ENCODE measurements around the gene CBLN4.

The CBLN4 gene

DNA sequence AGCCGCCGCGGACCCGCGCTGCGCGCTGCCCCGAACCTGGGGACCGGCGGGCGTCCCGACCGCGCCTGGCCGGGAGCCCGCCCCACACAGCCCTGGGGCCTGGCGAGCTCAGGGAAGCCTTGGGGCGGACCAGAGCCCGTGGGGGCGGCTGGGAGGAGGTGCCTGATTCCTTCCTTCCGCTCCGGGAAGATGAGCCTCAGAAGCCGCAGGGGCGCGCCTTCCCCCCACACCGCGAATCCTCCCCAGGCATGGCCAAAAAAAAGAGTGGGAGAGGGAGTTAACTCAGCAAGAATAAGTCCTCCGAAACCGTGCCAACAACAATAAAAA is at the start of gene CBLN4:
TSS of gene CBLN4 (minus strand) at position 131 of the 327 bp plus-strand sequence. CDS start 1,348 bp downstream, outside the sequence.
- DNase-seq (ENCODE audit: extremely low read depth in 1 of 2, low read depth in 1 of 2) = no peak

DNA sequence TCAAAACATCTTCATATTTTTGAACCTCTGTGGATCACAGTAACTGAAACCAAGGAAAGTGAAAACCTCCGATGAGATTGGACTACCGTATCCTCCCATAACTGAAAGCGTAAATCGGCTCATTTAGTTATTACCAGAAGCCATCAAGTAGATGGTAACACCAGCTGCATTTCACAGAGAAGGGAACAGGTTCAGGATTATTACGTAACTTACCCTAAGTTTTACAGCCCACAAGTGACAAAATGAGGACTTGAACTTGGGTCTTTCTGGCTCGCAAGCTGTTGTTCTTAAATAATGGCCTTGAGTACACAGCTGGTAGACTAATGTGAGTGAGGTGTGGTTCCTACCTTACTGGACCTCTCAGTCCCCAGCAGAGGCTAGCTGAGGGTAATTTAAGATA is 37.9 kb upstream of the CBLN4 start:
- no peak for DNase-seq (ENCODE audit: extremely low read depth in 1 of 2, low read depth in 1 of 2)

DNA sequence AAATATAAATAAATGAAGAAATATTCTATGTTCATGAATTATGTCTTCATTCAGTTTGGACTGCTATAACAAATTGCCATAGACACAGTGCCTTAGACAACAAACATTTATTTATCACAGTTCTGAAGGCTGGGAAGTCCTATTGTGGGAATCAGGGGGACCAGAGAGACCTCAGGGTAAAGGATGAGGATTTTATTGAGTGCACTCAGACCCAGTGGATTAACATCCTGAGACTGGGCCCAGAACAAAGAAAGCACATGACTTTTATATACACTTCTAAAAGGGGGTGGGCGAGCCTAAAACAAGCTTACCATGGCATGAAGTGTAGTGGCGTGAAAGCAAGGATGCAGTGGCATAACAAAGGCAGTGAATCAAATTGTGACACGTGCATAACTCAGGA is 26.9 kb upstream of the CBLN4 start:
- no peak for DNase-seq (ENCODE audit: extremely low read depth in 1 of 2, low read depth in 1 of 2)

DNA sequence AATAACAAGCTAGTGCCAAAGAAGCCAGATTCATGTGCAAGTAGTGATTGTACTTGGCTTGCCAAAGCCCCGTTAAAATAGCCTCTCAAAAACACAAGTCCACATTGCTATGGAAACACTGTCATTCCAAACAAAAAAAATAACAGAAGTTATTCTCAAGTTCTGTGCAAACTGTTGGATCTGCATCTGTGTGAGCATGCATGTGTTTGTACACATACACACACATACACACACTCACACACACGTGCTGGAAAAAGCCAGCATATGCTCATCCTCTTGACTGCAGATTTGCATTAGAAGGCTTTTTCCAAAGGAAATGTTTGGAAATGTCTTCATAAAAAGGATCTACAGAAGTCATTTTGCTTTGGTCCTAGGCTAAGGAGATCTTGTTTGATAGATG is 13.4 kb upstream of the CBLN4 start:
- DNase-seq (ENCODE audit: extremely low read depth in 1 of 2, low read depth in 1 of 2) = no peak

DNA sequence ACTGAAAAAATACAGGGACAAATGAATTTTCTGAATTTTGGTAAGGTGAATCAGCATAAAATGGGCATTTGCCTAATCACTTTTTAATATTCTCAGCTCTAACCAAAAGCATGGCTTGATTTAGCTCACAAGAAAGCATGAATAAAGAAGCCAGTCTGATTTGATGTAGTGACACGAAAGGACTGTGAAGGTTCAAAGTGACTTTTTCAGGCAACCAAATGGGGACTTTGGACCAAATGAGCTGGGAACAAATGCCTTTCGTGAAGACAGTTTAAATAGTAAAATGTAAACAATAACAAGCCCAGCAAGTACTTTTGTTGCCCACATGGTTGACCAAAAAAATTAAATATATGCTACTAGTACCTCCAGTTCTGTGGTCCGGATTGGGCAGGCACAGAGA is 12.9 kb upstream of the CBLN4 start:
- no peak for DNase-seq (ENCODE audit: extremely low read depth in 1 of 2, low read depth in 1 of 2)

DNA sequence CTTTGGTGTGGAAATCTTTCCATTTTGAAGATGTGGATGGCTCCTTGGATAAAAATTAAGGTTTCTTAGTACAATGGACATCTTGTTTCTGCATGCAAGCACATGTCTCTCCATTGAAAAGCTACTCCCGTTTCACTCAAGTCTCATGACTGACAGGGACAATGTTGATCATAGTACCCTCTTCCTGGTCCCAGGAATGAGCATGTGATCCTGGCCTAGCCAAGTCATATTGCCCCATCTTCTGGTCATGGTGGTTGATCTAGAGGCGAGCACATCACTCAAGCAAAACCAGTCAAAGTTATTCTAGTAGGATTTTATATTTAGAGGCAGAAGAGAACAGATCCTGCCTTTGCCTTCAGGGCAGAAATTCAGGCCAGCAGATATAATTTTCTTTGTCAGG is 12.2 kb upstream of the CBLN4 start:
- DNase-seq (ENCODE audit: extremely low read depth in 1 of 2, low read depth in 1 of 2) = no peak

DNA sequence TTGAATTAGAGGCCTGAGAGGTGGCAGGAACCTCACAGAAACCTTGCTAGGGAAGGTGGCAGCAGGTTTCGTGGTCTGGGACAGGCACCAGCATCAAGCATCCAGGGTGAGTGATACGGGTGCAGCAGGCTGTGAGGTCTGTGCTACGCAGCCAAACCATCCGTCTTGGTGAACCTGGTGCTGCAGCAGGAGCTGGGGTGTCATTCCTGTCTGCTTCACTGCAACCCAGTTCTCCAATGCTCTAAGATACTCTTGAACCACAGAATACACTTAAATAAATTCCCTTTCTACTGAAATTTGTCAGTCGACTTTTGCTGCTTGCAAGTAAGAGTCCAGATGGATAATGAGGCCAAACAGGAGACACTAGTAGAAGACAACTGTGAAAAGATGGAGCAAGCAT is 9.7 kb upstream of the CBLN4 start:
- DNase-seq (ENCODE audit: extremely low read depth in 1 of 2, low read depth in 1 of 2) = no peak

DNA sequence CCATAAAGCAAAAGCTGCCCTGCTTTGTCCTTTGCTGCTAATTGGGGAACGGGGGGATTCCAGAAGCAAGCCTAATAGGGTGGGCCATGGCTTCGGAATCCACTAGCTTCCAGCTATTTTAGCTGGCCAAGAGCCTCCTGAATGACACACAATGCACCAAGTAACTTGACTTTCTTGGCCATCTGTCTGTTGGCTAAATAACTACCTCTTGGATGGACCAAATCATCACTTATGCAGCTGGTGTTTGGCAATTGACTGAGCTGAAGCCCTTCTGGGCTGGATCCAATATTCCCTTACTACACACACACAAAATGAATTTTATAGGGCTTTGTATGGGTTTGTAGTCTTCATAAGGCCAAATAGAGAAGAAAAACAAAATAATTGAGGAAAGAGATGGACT is 8.8 kb upstream of the CBLN4 start:
- no peak for DNase-seq (ENCODE audit: extremely low read depth in 1 of 2, low read depth in 1 of 2)

DNA sequence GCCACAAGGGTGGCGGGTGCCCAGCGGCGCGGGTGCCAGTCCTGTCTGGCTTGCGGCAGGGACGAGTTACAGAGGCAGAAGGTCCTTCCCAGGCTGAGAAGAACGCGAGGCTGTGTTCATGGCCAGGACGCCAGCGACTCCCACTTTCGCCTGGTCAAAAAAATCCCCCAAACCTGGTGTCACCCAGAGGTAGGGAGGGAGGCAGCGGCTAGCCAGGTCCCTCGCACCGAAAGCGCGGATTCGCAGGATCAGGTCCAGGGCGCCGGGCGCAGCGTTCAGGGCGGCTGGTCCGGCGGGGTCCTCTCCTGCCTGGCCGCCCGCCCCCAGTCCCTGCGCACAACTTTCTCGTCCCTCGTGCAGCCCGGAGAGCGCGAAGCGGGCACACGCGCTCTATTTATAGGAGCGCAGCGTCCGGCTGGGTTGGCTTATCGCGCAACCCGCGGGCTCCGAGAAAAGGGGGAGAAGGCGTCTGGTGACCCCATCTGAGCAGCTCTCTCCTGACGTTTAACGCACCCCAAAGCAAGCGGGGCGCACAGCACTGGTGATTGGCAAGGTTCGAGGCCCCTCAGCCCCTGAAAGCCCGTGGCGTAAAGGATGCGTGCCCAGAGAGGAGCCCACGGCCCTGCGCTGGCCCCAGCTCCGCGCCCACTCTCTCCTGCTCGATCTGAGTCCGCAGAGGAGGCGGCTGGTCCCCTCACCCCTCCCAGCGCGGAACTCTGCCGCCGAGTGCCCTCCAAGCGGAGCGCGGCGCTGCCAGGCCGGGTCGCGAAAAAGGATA is 519 bp downstream of the CBLN4 start:
- DNase-seq (ENCODE audit: extremely low read depth in 1 of 2, low read depth in 1 of 2) = no peak

DNA sequence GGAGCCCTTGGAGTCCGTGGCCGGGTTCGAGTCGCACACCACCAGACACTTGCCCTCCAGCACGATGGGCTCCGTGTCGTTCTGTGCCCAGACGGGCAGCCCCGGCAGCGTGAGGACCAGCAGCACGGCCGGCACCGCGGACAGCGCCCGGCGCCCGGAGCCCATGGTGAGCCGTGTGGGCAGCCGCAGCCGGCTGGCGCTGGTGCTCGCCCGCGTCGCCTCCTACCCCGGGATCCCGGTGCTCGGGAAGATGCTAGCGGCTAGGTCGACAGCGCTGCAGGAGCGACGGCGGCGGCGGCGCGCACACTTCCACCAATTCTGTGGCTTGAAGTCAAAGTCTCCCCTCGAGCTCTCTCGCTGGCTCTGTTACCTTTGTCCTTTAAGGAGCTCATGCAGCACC is 1.3 kb downstream of the CBLN4 start:
- DNase-seq (ENCODE audit: extremely low read depth in 1 of 2, low read depth in 1 of 2) = no peak

DNA sequence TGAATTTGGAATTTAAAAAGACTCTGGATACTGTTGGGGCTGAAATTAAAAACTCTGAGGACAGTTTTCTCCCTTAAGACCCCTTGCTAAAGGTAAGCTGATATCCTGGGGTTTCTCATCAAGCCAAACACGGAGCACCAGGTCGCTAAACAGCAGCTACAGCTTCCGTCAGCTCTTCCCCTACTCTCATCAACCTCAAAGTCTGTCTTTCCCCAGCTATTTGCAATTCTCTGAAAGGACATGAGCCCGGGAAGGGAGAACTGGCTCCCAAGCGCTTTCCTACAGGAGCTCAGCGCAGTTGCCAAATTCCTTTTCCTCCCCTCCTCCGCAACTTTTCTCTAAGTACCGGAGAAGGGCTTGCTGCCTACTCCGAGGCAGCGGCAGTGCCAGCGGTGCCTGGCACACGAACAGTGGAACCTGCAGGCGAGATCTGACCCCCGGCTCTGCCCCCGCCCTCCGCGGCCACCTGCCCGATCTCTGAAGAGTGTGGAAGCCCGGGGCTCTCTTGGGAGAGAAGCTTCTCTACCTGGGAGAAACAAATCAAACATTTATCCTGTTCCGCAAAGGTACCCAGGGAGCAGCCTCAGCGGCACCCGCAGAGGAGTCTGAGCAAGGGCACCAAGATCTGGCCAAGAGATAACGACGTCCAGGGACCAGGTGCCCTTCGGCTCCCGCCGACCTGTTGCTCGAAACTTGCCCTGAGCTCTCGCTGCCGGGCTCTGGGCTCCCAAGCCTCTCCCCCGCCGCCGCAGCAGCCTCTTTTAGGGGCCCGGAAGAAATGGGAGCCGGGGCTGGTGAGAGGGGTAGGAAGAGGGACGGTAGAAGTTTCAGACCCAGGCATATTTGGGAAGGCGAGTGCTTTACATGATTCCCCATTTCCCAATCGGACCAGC is 2.2 kb downstream of the CBLN4 start:
- no peak for DNase-seq (ENCODE audit: extremely low read depth in 1 of 2, low read depth in 1 of 2)

DNA sequence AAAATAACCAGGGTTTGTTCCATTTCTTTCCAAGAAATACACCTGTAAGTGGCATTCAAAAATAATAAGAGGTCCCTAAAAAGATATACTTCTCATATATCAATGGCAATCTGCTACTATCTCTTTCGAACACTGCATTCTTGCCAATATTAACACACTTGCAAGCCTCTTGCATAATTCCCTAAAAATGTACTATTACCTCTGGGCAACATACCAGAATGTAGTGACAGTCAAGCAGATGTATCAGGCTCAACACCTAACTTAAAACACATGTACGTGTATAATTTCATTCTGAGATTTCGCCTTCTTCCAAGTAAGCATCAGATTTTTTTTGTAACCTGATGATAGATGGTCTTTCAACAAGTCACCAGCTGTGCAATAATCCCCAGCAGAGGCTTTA is 3.4 kb downstream of the CBLN4 start:
- no peak for DNase-seq (ENCODE audit: extremely low read depth in 1 of 2, low read depth in 1 of 2)

DNA sequence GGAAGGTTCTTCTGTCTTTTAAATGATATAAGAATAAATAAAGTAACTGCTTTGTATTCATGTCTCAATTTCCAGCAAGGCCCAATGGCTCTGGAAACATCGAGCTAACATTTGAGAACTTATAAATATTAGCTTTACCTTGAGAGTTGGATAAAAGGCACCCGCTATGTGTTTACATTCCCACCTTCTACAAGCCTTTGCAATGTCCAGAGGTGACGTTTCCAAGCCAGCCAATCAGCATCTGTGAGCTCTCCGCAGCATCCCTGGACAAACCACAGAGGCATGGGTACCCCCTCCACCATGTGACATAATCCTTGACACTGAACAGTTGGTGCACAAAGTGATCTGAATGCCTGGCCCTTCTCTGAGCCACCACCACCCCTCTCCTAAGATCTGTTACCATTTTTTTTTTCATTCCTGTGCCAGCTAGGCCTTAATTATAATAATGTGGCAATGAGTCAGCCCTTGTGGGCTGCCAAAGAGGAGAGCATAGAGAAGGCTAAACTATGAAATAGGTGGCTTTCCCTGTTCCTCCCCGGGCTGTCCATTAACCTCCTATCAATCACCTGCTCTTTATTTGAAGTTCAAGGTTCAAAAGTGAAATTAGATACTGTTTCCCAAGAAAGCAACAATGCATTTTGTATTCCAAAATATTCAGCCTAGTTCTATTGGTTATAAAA is 4.1 kb downstream of the CBLN4 start:
- DNase-seq (ENCODE audit: extremely low read depth in 1 of 2, low read depth in 1 of 2) = no peak

DNA sequence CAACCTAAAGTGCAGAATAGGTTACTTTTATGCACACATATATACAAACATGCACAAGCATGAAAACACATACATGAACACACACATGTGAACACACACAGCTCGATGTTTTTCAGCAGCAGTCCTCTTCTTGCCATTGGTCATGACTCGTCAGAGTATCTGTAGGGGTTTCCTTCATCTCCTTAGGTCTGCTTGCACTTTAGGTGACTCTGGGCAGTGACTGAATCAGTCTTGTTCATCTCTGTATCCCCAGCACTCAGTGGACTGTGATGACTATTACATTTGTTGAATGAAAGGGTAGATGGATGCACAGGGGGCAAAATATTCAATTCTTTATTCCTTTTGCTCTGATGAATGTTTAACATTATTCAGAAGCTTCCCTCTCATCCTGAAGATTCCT is 26.8 kb downstream of the CBLN4 start:
- DNase-seq (ENCODE audit: extremely low read depth in 1 of 2, low read depth in 1 of 2) = no peak

DNA sequence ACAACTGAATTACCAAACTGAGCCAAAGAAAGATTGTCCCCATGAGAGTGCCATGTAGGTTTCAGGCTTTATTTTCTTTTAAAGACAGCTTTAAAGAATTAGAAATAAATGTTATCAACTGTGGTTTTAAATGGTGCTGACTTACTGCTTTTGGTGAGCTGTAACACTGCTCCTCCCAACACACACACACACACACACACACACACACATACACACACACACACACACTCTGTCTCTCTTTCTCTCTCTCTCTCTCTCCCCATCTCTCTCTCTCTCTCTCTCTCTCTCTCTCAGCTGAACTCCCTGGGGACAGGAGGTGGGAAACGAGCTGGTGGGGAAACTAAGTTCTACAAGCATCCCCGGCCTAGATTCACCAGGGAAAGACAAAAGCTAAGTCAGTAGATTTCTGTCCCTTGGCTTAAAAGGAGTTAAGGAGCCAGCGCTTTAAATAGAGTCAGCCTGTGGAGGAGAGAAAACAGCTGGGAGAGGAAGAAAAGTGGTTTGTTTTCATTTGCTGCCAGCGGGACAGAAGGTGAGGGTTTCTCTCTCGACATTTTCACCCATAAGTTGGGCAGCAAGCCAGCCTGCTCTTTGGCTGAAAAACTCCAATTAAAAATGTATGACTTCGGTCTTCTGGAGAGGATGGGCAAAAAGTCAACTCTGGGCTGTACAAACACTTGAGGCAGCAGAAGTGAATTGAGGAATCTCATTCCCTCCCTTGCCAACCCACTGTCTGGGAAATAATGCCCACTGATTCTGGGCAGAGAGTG is 27.4 kb downstream of the CBLN4 start:
- DNase-seq (ENCODE audit: extremely low read depth in 1 of 2, low read depth in 1 of 2) = no peak

DNA sequence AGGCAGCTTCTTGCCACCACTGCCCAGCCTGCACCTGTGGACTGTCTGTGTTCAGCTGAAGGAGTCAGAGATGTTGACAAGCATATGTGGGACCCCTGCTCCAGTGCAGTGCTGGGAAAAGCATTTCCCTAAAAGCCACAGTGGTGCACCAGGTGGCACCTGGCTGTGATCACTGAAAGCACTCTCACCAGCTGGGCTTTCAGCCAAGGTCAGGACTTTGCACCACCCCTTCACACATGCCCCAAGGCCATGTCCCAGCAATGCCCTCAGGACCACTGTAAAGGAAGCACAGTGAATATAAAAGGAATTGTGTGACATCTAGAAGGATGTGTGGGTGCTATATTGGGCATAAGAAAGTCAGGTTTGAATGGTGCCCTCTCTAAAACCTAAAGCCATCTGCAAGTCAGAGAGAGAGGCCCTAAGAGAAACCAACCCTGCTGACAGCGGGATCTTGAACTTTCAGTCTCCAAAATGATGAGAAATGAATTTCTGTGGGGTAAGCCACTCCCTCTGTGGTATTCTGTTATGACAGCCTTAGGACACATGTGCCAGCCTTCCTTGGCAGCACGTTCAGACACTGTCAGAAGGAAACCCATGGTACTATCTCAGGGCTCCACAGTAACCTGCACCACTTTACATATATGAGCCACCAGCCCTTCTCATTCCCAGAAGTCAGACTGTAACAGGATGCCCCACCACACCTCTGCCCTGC is 30.7 kb downstream of the CBLN4 start:
- no peak for DNase-seq (ENCODE audit: extremely low read depth in 1 of 2, low read depth in 1 of 2)

DNA sequence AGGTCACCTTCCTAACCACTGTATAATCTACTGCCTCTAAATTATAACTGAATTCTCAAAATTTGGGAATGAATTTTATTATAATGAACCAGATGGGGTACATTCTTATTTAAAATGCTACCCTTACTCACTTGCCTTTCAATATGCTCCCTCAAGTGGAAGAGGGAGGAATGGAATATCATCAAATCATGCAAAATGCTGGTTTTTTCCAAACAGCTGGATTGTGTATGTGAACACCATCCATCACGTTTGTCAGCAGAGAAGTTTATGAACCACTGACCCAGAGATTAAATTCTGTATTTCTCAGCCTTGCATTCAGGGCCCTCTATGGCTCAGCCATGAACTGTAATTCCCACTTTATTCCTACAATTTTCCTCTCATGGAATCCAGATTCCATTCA is 40.5 kb downstream of the CBLN4 start:
- DNase-seq (ENCODE audit: extremely low read depth in 1 of 2, low read depth in 1 of 2) = no peak

DNA sequence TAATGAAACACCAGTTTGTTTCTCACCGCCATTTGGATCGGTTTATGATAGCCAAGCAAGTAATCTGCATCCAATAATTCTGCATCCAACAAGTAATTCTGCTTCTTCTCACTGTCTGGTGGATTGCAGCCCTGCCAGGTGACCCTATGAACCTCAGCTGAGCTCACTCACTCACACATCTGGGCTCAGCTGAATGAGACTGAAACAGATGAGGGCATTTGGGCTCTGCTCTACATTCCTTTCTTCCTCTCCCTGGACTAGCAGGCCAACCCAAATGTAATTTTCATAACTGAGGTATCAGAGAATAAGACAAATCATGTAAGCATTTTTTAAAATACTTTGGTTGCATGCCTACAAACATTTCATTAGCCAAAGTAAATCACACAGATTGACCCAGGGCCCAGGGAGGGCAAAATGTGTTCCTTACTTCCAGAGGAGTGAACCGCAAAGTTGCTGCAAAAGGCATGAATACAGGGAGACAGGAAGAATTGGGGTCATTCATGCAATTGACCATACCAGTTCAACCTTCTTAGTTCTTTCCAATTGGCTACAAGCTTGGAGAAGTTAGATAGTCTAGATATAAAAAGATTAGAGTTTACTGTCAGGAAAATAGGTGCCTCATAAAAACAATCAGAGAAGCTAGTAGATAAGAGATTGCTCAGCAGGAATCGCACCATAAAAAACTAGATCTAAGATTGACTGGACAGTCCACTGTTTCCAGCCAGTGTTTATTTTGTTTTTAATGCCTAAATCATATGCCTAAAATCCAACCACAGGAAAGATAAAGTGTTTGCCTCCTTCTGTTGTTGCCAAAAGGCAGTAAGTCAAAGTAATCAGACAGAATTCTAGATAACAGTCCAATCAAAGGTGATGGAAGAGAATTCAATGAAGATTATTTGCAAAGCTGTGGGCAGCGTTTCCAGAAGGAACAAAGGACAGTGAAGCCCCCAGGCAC is 43.7 kb downstream of the CBLN4 start:
- DNase-seq (ENCODE audit: extremely low read depth in 1 of 2, low read depth in 1 of 2) = no peak

DNA sequence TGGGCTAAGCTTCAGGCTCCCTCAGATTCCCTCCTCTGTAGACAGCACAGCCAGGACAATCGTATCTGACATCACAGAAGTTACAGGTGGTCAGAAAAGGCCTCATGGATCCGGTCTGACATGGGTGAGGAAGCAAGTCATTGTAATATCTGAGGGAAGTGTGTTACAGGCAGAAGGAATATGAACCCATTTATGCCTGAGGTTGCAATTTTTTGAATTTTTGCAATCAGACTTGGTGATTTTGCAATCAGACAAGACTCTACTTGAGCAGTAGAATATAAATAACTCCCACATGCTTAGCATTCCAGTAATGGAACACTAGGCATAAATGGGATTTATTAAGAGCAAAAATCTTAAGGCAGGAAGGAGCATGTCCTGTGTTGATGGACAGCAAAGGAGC is 52.1 kb downstream of the CBLN4 start:
- DNase-seq (ENCODE audit: extremely low read depth in 1 of 2, low read depth in 1 of 2) = no peak
